Measurements from ENCODE around the gene DNAH9. TPM values are rescaled to one million over a fixed set of nuclear protein-coding genes. Genes with fewer than 3 reads are reported as not detected.

Gene DNAH9
- total and polyA plus RNA-seq, 2 donors, result 0.09 to 0.48 TPM

GRCh38 chr17:11557727-11558452 lies 40.4 kb upstream of the DNAH9 start:
- H3K9me3 ChIP-seq (ENCODE audit: control insufficient read depth in 2 of 2, insufficient read depth in 1 of 2, low read length in 1 of 2), result peaks cover 3 to 5% of the 10 kb centered on the region in 2 donors
- H3K27me3 ChIP-seq (ENCODE audit: control insufficient read depth in 2 of 2, insufficient read depth in 1 of 2, low read length in 1 of 2), result no peaks in the 10 kb centered on the region
- H3K36me3 ChIP-seq (ENCODE audit: control insufficient read depth in 2 of 2, insufficient read depth in 2 of 2, low read length in 1 of 2), result no peaks in the 10 kb centered on the region
- H3K27ac ChIP-seq (ENCODE audit: low read depth in 1 of 2, low read length in 1 of 2), result no peak overlapping the region
- H3K4me1 ChIP-seq (ENCODE audit: control insufficient read depth in 2 of 2, insufficient read depth in 2 of 2, low read length in 2 of 2), result no peaks in the 10 kb centered on the region
- H3K4me3 ChIP-seq (ENCODE audit: low read length in 2 of 2), result no peak overlapping the region
- no peak for DNase-seq (ENCODE audit: low read depth in 6 of 9, low spot score in 9 of 9)
- WGBS, result 96% methylated on average over 46 of the region's 46 CpGs

DNA sequence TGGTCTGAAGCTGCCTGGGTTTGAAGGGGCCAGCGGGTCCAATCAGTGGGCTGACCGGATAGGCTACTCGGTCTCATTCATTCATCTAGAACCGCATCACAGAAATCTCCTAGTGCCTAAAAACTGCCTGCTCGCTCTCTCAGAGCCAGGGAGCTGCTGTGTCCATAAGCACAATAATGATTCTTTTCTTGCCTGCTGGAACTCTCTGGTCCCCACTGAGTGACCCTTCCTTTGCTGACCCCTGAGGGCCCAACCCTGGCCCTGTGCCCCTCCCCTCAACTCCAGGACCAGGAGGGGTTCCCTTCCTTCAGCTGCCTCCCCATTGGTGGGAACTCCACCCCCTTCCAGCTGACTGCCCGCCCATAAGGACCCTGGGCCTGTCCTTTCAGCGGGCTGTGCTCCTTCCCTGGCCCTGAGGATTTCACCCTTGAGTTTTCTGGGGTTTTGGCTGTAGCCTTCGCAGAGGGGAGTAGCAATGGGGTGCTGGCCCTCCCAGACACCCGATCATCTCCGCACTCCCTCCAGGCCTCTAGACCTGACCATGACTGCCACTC lies 39.5 kb upstream of the DNAH9 start:
- 94% methylated on average over 10 of the region's 10 CpGs for WGBS
- Histone ChIP-seq H3K36me3 (ENCODE audit: control insufficient read depth in 2 of 2, insufficient read depth in 2 of 2, low read length in 1 of 2) (no peaks in the 10 kb centered on the region), H3K4me3 (ENCODE audit: low read length in 2 of 2) (no peak overlapping the region), H3K4me1 (ENCODE audit: control insufficient read depth in 2 of 2, insufficient read depth in 2 of 2, low read length in 2 of 2) (no peaks in the 10 kb centered on the region), H3K27me3 (ENCODE audit: control insufficient read depth in 2 of 2, insufficient read depth in 1 of 2, low read length in 1 of 2) (no peaks in the 10 kb centered on the region), H3K27ac (ENCODE audit: low read depth in 1 of 2, low read length in 1 of 2) (no peak overlapping the region), H3K9me3 (ENCODE audit: control insufficient read depth in 2 of 2, insufficient read depth in 1 of 2, low read length in 1 of 2) (peaks cover 3 to 5% of the 10 kb centered on the region in 2 donors)
- no peak for DNase-seq (ENCODE audit: low read depth in 6 of 9, low spot score in 9 of 9)

- no peak for DNase-seq (ENCODE audit: low read depth in 6 of 9, low spot score in 9 of 9)
- Histone ChIP-seq H3K9me3 (ENCODE audit: control insufficient read depth in 2 of 2, insufficient read depth in 1 of 2, low read length in 1 of 2) (peaks cover 3 to 5% of the 10 kb centered on the region in 2 donors), H3K36me3 (ENCODE audit: control insufficient read depth in 2 of 2, insufficient read depth in 2 of 2, low read length in 1 of 2) (no peaks in the 10 kb centered on the region), H3K4me1 (ENCODE audit: control insufficient read depth in 2 of 2, insufficient read depth in 2 of 2, low read length in 2 of 2) (no peaks in the 10 kb centered on the region), H3K27ac (ENCODE audit: low read depth in 1 of 2, low read length in 1 of 2) (no peak overlapping the region), H3K4me3 (ENCODE audit: low read length in 2 of 2) (no peak overlapping the region), H3K27me3 (ENCODE audit: control insufficient read depth in 2 of 2, insufficient read depth in 1 of 2, low read length in 1 of 2) (no peaks in the 10 kb centered on the region)
- WGBS, result 79% methylated on average over 7 of the region's 7 CpGs
Measured at GRCh38 chr17:11559601-11560000, 38.7 kb upstream of the DNAH9 start.

GRCh38 chr17:11561281-11561680 lies 37.0 kb upstream of the DNAH9 start:
- 89% methylated on average over 1 of the region's 1 CpG for WGBS
- DNase-seq (ENCODE audit: low read depth in 6 of 9, low spot score in 9 of 9), result no peak
- Histone ChIP-seq H3K4me1 (ENCODE audit: control insufficient read depth in 2 of 2, insufficient read depth in 2 of 2, low read length in 2 of 2) (no peaks in the 10 kb centered on the region), H3K27ac (ENCODE audit: low read depth in 1 of 2, low read length in 1 of 2) (no peak overlapping the region), H3K9me3 (ENCODE audit: control insufficient read depth in 2 of 2, insufficient read depth in 1 of 2, low read length in 1 of 2) (peaks cover 3 to 5% of the 10 kb centered on the region in 2 donors), H3K27me3 (ENCODE audit: control insufficient read depth in 2 of 2, insufficient read depth in 1 of 2, low read length in 1 of 2) (no peaks in the 10 kb centered on the region), H3K36me3 (ENCODE audit: control insufficient read depth in 2 of 2, insufficient read depth in 2 of 2, low read length in 1 of 2) (no peaks in the 10 kb centered on the region), H3K4me3 (ENCODE audit: low read length in 2 of 2) (no peak overlapping the region)

DNA sequence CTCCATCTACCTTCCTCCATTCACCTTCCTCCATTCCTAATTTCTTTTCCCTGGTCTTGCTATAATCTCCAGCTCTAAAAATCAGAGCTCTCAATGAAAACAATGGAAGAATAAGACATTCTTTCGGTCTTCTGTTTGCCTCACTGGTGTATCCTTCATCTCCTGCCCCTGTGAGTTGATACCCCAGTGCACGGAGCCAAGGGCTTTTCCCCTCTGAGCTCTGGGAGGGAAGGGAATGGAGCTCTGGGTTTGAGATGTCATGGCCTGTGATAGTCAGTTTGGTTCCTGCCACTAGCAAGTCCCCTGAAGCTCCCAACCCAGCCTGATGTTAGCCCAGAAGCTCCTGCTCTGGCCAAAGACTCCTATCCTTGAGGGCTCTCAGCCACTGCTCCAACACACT lies 36.6 kb upstream of the DNAH9 start:
- no peak overlapping the region for H3K27ac ChIP-seq (ENCODE audit: low read depth in 1 of 2, low read length in 1 of 2)
- H3K36me3 ChIP-seq (ENCODE audit: control insufficient read depth in 2 of 2, insufficient read depth in 2 of 2, low read length in 1 of 2), result no peaks in the 10 kb centered on the region
- H3K27me3 ChIP-seq (ENCODE audit: control insufficient read depth in 2 of 2, insufficient read depth in 1 of 2, low read length in 1 of 2), result no peaks in the 10 kb centered on the region
- no peaks in the 10 kb centered on the region for H3K4me1 ChIP-seq (ENCODE audit: control insufficient read depth in 2 of 2, insufficient read depth in 2 of 2, low read length in 2 of 2)
- H3K4me3 ChIP-seq (ENCODE audit: low read length in 2 of 2), result no peak overlapping the region
- peaks cover 3 to 5% of the 10 kb centered on the region in 2 donors for H3K9me3 ChIP-seq (ENCODE audit: control insufficient read depth in 2 of 2, insufficient read depth in 1 of 2, low read length in 1 of 2)
- DNase-seq (ENCODE audit: low read depth in 6 of 9, low spot score in 9 of 9), result no peak
- 86% methylated on average over 2 of the region's 2 CpGs for WGBS

DNA sequence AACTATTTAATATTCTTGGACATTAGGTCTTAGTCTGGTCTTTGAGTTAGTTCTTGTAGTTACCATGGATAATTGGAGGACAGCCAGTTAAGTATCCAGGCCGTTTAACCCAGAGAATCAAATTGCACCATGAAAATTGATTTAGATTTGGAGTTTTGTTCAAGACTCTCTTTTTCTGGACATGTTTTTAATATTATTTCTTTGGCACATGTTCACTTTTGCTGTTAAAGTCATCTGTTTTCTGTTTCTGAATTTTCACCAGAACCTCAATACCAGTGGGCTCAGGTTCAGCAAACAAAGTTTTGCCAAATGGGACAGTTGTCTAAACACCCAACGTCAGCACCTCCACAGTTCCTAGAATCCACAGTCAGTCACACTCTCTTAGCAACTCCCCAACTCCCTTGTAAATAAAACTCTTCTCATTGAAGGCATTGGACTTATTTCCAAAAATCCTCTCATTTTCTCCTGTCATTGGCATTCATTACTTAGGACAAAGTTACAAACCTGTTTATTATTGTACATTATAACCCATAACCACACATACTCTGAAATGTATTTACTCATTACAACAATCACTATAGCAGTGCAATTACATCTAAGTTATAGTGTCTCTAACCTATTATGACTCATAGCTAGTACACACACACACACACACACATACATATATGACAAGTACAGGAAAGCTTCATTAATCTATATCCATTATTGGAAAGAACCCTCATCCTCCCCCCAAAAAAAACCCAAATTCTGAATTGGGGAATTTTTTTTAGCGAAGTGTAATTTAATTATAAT lies 33.5 kb upstream of the DNAH9 start:
- Histone ChIP-seq H3K4me1 (ENCODE audit: control insufficient read depth in 2 of 2, insufficient read depth in 2 of 2, low read length in 2 of 2) (no peaks in the 10 kb centered on the region), H3K9me3 (ENCODE audit: control insufficient read depth in 2 of 2, insufficient read depth in 1 of 2, low read length in 1 of 2) (no peaks in the 10 kb centered on the region), H3K27ac (ENCODE audit: low read depth in 1 of 2, low read length in 1 of 2) (no peak overlapping the region), H3K27me3 (ENCODE audit: control insufficient read depth in 2 of 2, insufficient read depth in 1 of 2, low read length in 1 of 2) (no peaks in the 10 kb centered on the region), H3K4me3 (ENCODE audit: low read length in 2 of 2) (no peak overlapping the region), H3K36me3 (ENCODE audit: control insufficient read depth in 2 of 2, insufficient read depth in 2 of 2, low read length in 1 of 2) (no peaks in the 10 kb centered on the region)
- 85% methylated on average over 3 of the region's 3 CpGs for WGBS
- DNase-seq (ENCODE audit: low read depth in 6 of 9, low spot score in 9 of 9), result no peak

GRCh38 chr17:11565591-11565990 lies 32.7 kb upstream of the DNAH9 start:
- no peaks in the 10 kb centered on the region for H3K36me3 ChIP-seq (ENCODE audit: control insufficient read depth in 2 of 2, insufficient read depth in 2 of 2, low read length in 1 of 2)
- no peak for DNase-seq (ENCODE audit: low read depth in 6 of 9, low spot score in 9 of 9)
- no peak overlapping the region for H3K27ac ChIP-seq (ENCODE audit: low read depth in 1 of 2, low read length in 1 of 2)
- H3K27me3 ChIP-seq (ENCODE audit: control insufficient read depth in 2 of 2, insufficient read depth in 1 of 2, low read length in 1 of 2), result no peaks in the 10 kb centered on the region
- WGBS, result 72% methylated on average over 4 of the region's 4 CpGs
- no peaks in the 10 kb centered on the region for H3K4me1 ChIP-seq (ENCODE audit: control insufficient read depth in 2 of 2, insufficient read depth in 2 of 2, low read length in 2 of 2)
- H3K4me3 ChIP-seq (ENCODE audit: low read length in 2 of 2), result no peak overlapping the region
- H3K9me3 ChIP-seq (ENCODE audit: control insufficient read depth in 2 of 2, insufficient read depth in 1 of 2, low read length in 1 of 2), result no peaks in the 10 kb centered on the region

- Histone ChIP-seq H3K9me3 (ENCODE audit: control insufficient read depth in 2 of 2, insufficient read depth in 1 of 2, low read length in 1 of 2) (peaks cover 4 to 17% of the 10 kb centered on the region in 2 donors), H3K27me3 (ENCODE audit: control insufficient read depth in 2 of 2, insufficient read depth in 1 of 2, low read length in 1 of 2) (no peaks in the 10 kb centered on the region), H3K4me1 (ENCODE audit: control insufficient read depth in 2 of 2, insufficient read depth in 2 of 2, low read length in 2 of 2) (no peaks in the 10 kb centered on the region), H3K4me3 (ENCODE audit: low read length in 2 of 2) (no peak overlapping the region), H3K27ac (ENCODE audit: low read depth in 1 of 2, low read length in 1 of 2) (no peak overlapping the region), H3K36me3 (ENCODE audit: control insufficient read depth in 2 of 2, insufficient read depth in 2 of 2, low read length in 1 of 2) (no peaks in the 10 kb centered on the region)
- no peak for DNase-seq (ENCODE audit: low read depth in 6 of 9, low spot score in 9 of 9)
- WGBS, result 83% methylated on average over 3 of the region's 3 CpGs
Measured at GRCh38 chr17:11578998-11579397, 19.3 kb upstream of the DNAH9 start.

- H3K27me3 ChIP-seq (ENCODE audit: control insufficient read depth in 2 of 2, insufficient read depth in 1 of 2, low read length in 1 of 2), result no peaks in the 10 kb centered on the region
- H3K4me1 ChIP-seq (ENCODE audit: control insufficient read depth in 2 of 2, insufficient read depth in 2 of 2, low read length in 2 of 2), result no peaks in the 10 kb centered on the region
- peaks cover 4 to 17% of the 10 kb centered on the region in 2 donors for H3K9me3 ChIP-seq (ENCODE audit: control insufficient read depth in 2 of 2, insufficient read depth in 1 of 2, low read length in 1 of 2)
- H3K36me3 ChIP-seq (ENCODE audit: control insufficient read depth in 2 of 2, insufficient read depth in 2 of 2, low read length in 1 of 2), result no peaks in the 10 kb centered on the region
- no peak for DNase-seq (ENCODE audit: low read depth in 6 of 9, low spot score in 9 of 9)
- WGBS, result 94% methylated on average over 3 of the region's 3 CpGs
- H3K27ac ChIP-seq (ENCODE audit: low read depth in 1 of 2, low read length in 1 of 2), result no peak overlapping the region
- no peak overlapping the region for H3K4me3 ChIP-seq (ENCODE audit: low read length in 2 of 2)
Measured at GRCh38 chr17:11580677-11581076, 17.6 kb upstream of the DNAH9 start.

Measured in thymus (tissue), 11 donors.